ENCODE measurements around the gene STKLD1.
"Not testable (repeated sequence)": the region's sequence is repeated elsewhere in the genome, so short reads cannot be mapped to it uniquely, and the experiment has no call there.

STKLD1 gene

GRCh38 chr9:133366435-133366834 lies 9.7 kb upstream of the STKLD1 start:
- DNase-seq, result no peak

GRCh38 chr9:133367221-133367620 lies 8.9 kb upstream of the STKLD1 start:
- DNase-seq, result no peak

- no peak for DNase-seq
Observed at GRCh38 chr9:133367778-133368177, 8.4 kb upstream of the STKLD1 start.

- DNase-seq, result no peak
Observed at GRCh38 chr9:133368249-133368881, 7.8 kb upstream of the STKLD1 start.

GRCh38 chr9:133369422-133369821 lies 6.7 kb upstream of the STKLD1 start:
- no peak for DNase-seq

- no peak for DNase-seq
Observed at GRCh38 chr9:133369933-133370332, 6.2 kb upstream of the STKLD1 start.

DNA sequence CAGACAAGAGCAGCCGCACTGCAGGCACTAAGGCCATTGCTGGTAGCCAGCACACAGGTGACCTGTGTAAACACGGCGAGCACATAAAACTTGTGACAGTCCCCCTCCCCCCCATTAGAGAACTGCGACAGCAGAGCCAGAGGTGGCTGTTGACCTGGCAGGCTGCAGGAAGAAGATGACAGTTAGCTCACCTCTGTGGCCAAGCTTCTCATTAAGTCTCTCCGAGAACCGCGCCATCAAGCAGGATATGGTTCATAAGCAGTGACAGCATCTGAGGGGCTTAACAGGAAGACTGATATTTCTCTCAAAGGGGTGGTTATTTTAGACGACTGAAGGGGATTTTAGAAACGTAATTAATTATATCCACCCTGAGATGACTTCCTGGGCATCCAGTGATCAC lies 5.5 kb upstream of the STKLD1 start:
- no peak for DNase-seq

- no peak for DNase-seq
Observed at GRCh38 chr9:133371261-133371711, 4.9 kb upstream of the STKLD1 start.

- DNase-seq, result no peak
Observed at GRCh38 chr9:133372144-133372543, 4.0 kb upstream of the STKLD1 start.

- DNase-seq, result no peak
Observed at GRCh38 chr9:133374612-133375115, 1.5 kb upstream of the STKLD1 start.

DNA sequence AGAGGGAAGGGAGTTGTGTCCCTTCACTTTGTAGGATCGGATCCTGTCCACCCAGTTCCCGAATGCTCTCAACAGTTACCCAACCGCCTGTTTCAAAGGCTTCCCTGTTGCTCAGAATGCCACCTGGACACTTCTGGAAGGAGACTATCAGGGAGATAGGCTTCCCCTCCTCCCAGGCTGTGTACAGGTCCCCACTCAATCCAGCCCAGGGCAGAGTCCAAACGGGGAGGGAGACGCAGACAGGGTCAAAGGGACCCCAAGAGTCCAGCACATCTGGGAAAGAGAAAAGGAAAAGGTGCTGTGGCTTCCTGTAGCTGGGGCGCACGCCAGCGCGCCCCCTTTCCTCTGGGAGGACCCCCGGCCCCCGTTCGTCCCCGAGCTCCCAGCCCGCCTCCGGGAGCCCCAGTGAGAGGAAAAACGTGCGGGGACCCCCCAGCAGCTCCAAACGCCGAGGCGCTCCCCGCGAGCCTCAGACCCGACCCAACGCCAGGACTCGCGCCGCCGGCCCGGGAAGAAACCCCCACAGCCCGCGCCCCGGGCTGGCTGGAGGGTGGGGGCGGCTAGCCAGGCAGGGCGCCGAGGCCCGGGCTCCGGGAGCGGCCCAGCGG lies 946 bp upstream of the STKLD1 start:
- no peak for DNase-seq

DNA sequence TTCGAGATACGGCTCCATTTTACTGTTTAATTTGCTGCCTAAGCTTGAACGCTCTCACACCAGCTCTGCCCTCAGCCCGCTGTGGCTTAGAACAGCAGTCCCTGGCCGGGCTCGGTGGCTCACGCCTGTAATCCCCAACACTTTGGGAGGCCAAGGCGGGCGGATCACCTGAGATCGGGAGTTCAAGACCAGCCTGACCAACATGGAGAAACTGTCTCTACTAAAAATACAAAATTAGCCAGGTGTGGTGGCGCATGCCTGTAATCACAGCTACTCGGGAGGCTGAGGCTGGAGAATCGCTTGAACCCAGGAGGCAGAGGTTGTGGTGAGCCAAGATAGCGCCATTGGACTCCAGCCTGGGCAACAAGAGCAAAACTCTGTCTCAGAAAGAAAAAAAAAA lies 1.1 kb downstream of the STKLD1 start:
- not testable (repeated sequence) for DNase-seq

DNA sequence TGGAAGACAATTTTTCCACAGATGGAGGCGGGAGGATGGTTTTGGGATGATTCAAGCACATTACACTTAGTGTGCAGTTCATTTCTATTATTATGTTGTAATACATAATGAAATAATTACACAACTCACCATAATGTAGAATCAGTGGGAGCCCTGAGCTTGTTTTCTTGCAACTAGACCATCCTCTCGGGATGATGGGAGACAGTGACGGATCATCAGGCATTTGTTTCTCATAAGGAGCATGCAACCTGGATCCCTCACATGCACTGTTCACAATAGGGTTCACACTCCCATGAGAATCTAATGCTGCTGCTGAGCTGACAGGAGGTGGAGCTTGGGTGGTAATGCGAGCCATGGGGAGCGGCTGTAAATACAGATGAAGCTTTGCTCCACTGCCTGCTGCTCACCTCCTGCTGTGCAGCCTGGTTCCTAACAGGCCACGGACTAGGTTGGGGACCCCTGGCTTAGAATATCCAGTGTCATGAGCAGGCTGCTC lies 1.6 kb downstream of the STKLD1 start:
- DNase-seq, result no peak

DNA sequence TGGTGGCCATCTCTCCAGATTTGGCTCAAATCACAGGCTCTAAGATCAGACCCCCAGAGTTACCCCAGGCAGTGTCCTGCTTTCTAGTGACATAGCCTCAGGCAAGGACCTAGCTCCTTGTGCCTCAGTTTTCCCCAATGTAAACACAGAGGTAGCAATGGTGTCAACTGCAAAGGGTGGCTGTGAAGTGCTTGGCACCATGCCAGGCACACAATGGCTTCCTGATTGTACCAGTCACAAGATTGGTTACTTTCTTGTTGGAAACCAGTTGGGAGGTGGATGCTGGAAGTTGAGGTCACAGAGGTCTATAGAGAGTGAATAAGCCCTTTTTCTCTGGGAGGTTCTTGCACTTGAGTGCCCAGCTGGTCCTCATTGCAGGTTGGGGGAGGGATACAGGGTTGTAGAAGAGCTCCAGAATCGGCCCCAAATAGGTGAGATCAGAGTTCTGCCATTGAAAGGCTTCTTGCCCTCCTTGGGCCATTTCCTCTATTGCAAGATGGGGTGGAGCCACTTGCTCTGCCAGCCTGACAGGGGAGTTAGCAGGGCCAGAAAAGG lies 2.3 kb downstream of the STKLD1 start:
- DNase-seq, result no peak

- no peak for DNase-seq
Observed at GRCh38 chr9:133379153-133380086, 3.3 kb downstream of the STKLD1 start.

DNA sequence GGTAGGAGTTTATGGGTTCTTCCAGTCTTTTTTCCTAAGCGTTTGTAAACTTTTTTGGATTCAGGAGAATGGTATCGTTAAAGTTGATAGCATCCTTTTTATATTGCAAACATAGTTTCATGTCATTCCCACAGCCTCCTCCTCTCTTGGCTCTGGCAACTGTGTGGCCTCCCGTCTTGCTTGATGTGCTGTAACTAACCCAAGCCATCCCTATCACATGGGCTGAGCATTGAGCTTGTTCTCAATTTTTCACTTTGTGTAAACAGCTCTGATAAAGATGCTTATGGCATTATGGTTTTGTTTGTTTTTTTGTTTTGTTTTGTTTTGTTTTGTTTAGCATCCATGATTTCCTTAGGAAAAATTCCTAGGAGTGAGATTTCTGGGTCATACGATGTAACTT lies 4.6 kb downstream of the STKLD1 start:
- no peak for DNase-seq

- DNase-seq, result no peak
Observed at GRCh38 chr9:133382507-133383141, 6.5 kb downstream of the STKLD1 start.

- no peak for DNase-seq
Observed at GRCh38 chr9:133383438-133383837, 7.3 kb downstream of the STKLD1 start.

DNA sequence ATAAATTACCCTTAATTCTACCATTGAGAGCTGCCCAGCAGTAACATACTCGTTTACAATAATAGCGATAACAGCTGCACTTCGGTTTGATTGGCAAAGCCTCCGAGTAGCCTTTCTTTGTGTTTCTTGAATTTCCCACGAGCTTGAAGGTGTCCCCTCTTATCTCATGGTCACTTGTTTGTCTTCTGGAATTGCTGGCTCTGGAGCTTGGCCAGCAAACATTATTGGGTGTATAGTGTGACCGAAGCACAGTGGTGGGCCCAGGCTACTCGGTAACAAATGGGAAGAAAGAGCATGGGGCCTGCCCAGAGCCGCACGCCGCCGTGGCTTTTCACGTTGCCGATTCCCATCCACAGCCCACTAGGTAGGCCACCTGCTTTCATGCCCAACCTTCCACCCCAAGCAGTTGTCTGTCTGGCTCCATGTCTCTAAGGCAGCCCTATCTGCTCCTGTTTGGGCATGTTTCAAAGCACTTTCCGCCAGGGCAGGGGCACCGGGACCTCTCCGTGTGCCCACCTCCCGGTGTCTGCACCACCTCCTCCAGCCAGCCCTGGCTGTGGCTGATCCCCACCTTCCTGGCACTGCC lies 8.7 kb downstream of the STKLD1 start:
- DNase-seq, result no peak

GRCh38 chr9:133385452-133385851 lies 9.3 kb downstream of the STKLD1 start:
- DNase-seq, result no peak

DNA sequence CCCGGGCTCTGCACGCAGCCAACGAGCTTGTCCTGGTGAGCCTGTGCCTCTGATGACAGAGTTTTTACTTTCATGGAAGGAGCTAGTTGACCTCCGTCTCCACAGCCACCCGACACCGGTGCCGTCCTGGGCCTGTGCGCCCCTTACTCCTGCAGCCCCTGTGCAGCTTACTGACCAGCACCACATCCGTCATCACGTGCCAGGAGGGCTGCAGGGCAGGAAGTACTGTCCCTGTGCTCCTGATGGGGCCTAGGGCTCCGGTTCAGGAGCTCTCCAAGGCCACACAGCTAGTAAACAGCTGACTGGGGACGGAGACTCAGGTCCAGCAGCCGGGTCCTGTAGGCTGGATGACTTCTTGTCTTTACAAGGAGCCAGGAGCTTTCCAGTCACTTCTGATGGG lies 10.2 kb downstream of the STKLD1 start:
- DNase-seq, result no peak

GRCh38 chr9:133387680-133388079 lies 11.5 kb downstream of the STKLD1 start:
- no peak for DNase-seq
